Muscle of leg (tissue), 11 donors: ENCODE measurements around the gene MFSD6. TPM values are rescaled to one million over a fixed set of nuclear protein-coding genes. Genes with fewer than 3 reads are reported as not detected.

ENCODE experiments used
- DNase-seq: peaks from one replicate; pipeline ENCODE4 v3.0.0; 2013
- H3K27ac ChIP-seq: one replicate; pipeline ENCODE4 v1.5.1; 2013; ENCODE audit warnings: mild to moderate bottlenecking, low read length, control low read depth
- H3K27me3 ChIP-seq: one replicate; pipeline ENCODE4 v1.6.1; 2013; ENCODE audit warnings: low read length; ENCODE audit not compliant: control insufficient read depth, insufficient read depth
- H3K36me3 ChIP-seq: one replicate; pipeline ENCODE4 v1.6.1; 2013; ENCODE audit warnings: low read length; ENCODE audit not compliant: control insufficient read depth, insufficient read depth
- H3K4me1 ChIP-seq: one replicate; pipeline ENCODE4 v1.6.1; 2013; ENCODE audit warnings: low read length; ENCODE audit not compliant: control insufficient read depth, insufficient read depth
- H3K4me3 ChIP-seq: one replicate; pipeline ENCODE4 v1.5.1; 2013; ENCODE audit warnings: low read length, control low read depth
- H3K9me3 ChIP-seq: replicated peaks from 2 replicates; pipeline ENCODE4 v1.6.1; 2013; ENCODE audit warnings: low read depth, low read length; ENCODE audit not compliant: control insufficient read depth
- WGBS: methylation state at CpG from one replicate; pipeline ENCODE4 v1.1.5; 2013; ENCODE audit warnings: missing lambda C conversion rate; ENCODE audit not compliant: insufficient coverage; 5-methylcytosine and 5-hydroxymethylcytosine counted together
- polyA plus RNA-seq, 8 donors: library from polyadenylated mRNA; unstranded; fragments of 120-200 nt; gene quantifications; one replicate each; pipeline versions ENCODE4 v1.2.1 to v1.2.3, GENCODE V29; 2013; ENCODE audit warnings: inconsistent platforms in 1 of 8, low replicate concordance in 1 of 8; ENCODE audit not compliant: insufficient read length in 8 of 8, insufficient read depth in 1 of 8
- total RNA-seq: library from RNA; stranded (reverse); fragments of 120-200 nt; gene quantifications from one replicate; pipeline ENCODE4 v1.2.4, GENCODE V29; 2013

MFSD6 gene
- total and polyA plus RNA-seq, 9 donors, result 7.1 to 14.3 (median 9.0) TPM

GRCh38 chr2:190367091-190367490 is 41.1 kb upstream of the MFSD6 start:
- H3K27ac ChIP-seq, result no peak overlapping the region
- H3K36me3 ChIP-seq, result peaks cover 21% of the 10 kb centered on the region
- no peaks in the 10 kb centered on the region for H3K27me3 ChIP-seq
- H3K4me1 ChIP-seq, result no peaks in the 10 kb centered on the region
- no CpG with 5 or more reads among the region's 4 CpGs for WGBS
- DNase-seq, result peak; percentile 19
- H3K4me3 ChIP-seq, result no peak overlapping the region
- H3K9me3 ChIP-seq, result no peaks in the 10 kb centered on the region

- no CpG with 5 or more reads among the region's 2 CpGs for WGBS
- Histone ChIP-seq H3K36me3 (peaks cover 19% of the 10 kb centered on the region), H3K4me1 (no peaks in the 10 kb centered on the region), H3K27me3 (no peaks in the 10 kb centered on the region), H3K27ac (no peak overlapping the region), H3K9me3 (no peaks in the 10 kb centered on the region), H3K4me3 (no peak overlapping the region)
- no peak for DNase-seq
Measured at GRCh38 chr2:190369635-190370034, 38.5 kb upstream of the MFSD6 start.

GRCh38 chr2:190376083-190376482 is 32.1 kb upstream of the MFSD6 start:
- H3K9me3 ChIP-seq, result no peaks in the 10 kb centered on the region
- H3K36me3 ChIP-seq, result peaks cover 3% of the 10 kb centered on the region
- no peak overlapping the region for H3K27ac ChIP-seq
- no peak overlapping the region for H3K4me3 ChIP-seq
- H3K4me1 ChIP-seq, result peaks cover 13% of the 10 kb centered on the region
- no peak for DNase-seq
- H3K27me3 ChIP-seq, result no peaks in the 10 kb centered on the region

- Histone ChIP-seq H3K4me3 (no peak overlapping the region), H3K4me1 (peaks cover 13% of the 10 kb centered on the region), H3K9me3 (no peaks in the 10 kb centered on the region), H3K27me3 (no peaks in the 10 kb centered on the region), H3K36me3 (no peaks in the 10 kb centered on the region), H3K27ac (no peak overlapping the region)
- DNase-seq, result no peak
- WGBS, result no CpG with 5 or more reads among the region's 3 CpGs
Measured at GRCh38 chr2:190376591-190377245, 31.4 kb upstream of the MFSD6 start.

- Histone ChIP-seq H3K9me3 (no peaks in the 10 kb centered on the region), H3K4me1 (peaks cover 13% of the 10 kb centered on the region), H3K27ac (peak overlapping the region; percentile 43), H3K4me3 (no peak overlapping the region), H3K36me3 (no peaks in the 10 kb centered on the region), H3K27me3 (no peaks in the 10 kb centered on the region)
- no peak for DNase-seq
- WGBS, result 40% methylated on average over 1 of the region's 6 CpGs
Measured at GRCh38 chr2:190378880-190379237, 29.3 kb upstream of the MFSD6 start.

- 20% methylated on average over 1 of the region's 10 CpGs for WGBS
- peak overlapping the region; percentile 43 for H3K27ac ChIP-seq
- H3K4me3 ChIP-seq, result no peak overlapping the region
- H3K4me1 ChIP-seq, result peaks cover 13% of the 10 kb centered on the region
- no peaks in the 10 kb centered on the region for H3K9me3 ChIP-seq
- H3K27me3 ChIP-seq, result no peaks in the 10 kb centered on the region
- H3K36me3 ChIP-seq, result no peaks in the 10 kb centered on the region
- DNase-seq, result peak; percentile 83
Measured at GRCh38 chr2:190379249-190379964, 28.7 kb upstream of the MFSD6 start.

GRCh38 chr2:190380962-190381412 is 27.2 kb upstream of the MFSD6 start:
- Histone ChIP-seq H3K27ac (no peak overlapping the region), H3K9me3 (no peaks in the 10 kb centered on the region), H3K4me3 (no peak overlapping the region), H3K27me3 (no peaks in the 10 kb centered on the region), H3K4me1 (peaks cover 13% of the 10 kb centered on the region), H3K36me3 (no peaks in the 10 kb centered on the region)
- WGBS, result 31% methylated on average over 2 of the region's 5 CpGs
- DNase-seq, result no peak

GRCh38 chr2:190382851-190383250 is 25.3 kb upstream of the MFSD6 start:
- H3K9me3 ChIP-seq, result no peaks in the 10 kb centered on the region
- H3K4me1 ChIP-seq, result peaks cover 13% of the 10 kb centered on the region
- H3K4me3 ChIP-seq, result no peak overlapping the region
- H3K27ac ChIP-seq, result no peak overlapping the region
- DNase-seq, result peak; percentile 67
- H3K36me3 ChIP-seq, result no peaks in the 10 kb centered on the region
- WGBS, result no CpG with 5 or more reads among the region's 1 CpG
- no peaks in the 10 kb centered on the region for H3K27me3 ChIP-seq

GRCh38 chr2:190387422-190387821 is 20.7 kb upstream of the MFSD6 start:
- H3K27ac ChIP-seq, result no peak overlapping the region
- H3K36me3 ChIP-seq, result no peaks in the 10 kb centered on the region
- peaks cover 2% of the 10 kb centered on the region for H3K27me3 ChIP-seq
- H3K9me3 ChIP-seq, result no peaks in the 10 kb centered on the region
- WGBS, result no CpG with 5 or more reads among the region's 3 CpGs
- no peak overlapping the region for H3K4me3 ChIP-seq
- H3K4me1 ChIP-seq, result no peaks in the 10 kb centered on the region
- no peak for DNase-seq

- H3K36me3 ChIP-seq, result no peaks in the 10 kb centered on the region
- WGBS, result no CpG with 5 or more reads among the region's 2 CpGs
Measured at GRCh38 chr2:190396271-190396670, 11.9 kb upstream of the MFSD6 start.

More at GRCh38 chr2:190396271-190396670, 11.9 kb upstream of the MFSD6 start:
- no peak for DNase-seq
- no peaks in the 10 kb centered on the region for H3K9me3 ChIP-seq
- H3K4me3 ChIP-seq, result no peak overlapping the region
- H3K27ac ChIP-seq, result no peak overlapping the region
- H3K4me1 ChIP-seq, result no peaks in the 10 kb centered on the region
- no peaks in the 10 kb centered on the region for H3K27me3 ChIP-seq
